HEK293 (cell line): Measurements from ENCODE around the gene CHD1.

ENCODE experiments used
- CTCF ChIP-seq: fragments of 450-650 bp; formaldehyde crosslinking; IDR thresholded peaks from 2 replicates; pipeline ENCODE4 v1.5.1; 2016; ENCODE audit warnings: missing biosample characterization, missing genetic modification characterization
- HOXD13 ChIP-seq: sonication (generic); formaldehyde crosslinking; IDR thresholded peaks from 2 replicates; pipeline ENCODE4 v1.8.0; 2022; ENCODE audit warnings: missing genetic modification reagents, borderline replicate concordance
- KLF8 ChIP-seq: fragments of 450-650 bp; formaldehyde crosslinking; IDR thresholded peaks from 2 replicates; pipeline ENCODE4 v1.5.1; 2016; ENCODE audit warnings: missing biosample characterization, missing genetic modification characterization
- ZNF175 ChIP-seq: fragments of 450-650 bp; formaldehyde crosslinking; IDR thresholded peaks from 2 replicates; pipeline ENCODE4 v1.5.1; 2016; ENCODE audit warnings: missing biosample characterization, missing genetic modification characterization
- ZNF488 ChIP-seq: fragments of 450-650 bp; formaldehyde crosslinking; IDR thresholded peaks from 2 replicates; pipeline ENCODE4 v1.5.1; 2016; ENCODE audit warnings: missing biosample characterization, missing genetic modification characterization
- ZNF510 ChIP-seq: fragments of 450-650 bp; formaldehyde crosslinking; IDR thresholded peaks from 2 replicates; pipeline ENCODE4 v1.5.1; 2018; ENCODE audit warnings: mild to moderate bottlenecking, missing genetic modification characterization, missing biosample characterization; ENCODE audit not compliant: insufficient replicate concordance
- ZNF747 ChIP-seq: fragments of 450-650 bp; formaldehyde crosslinking; IDR thresholded peaks from 2 replicates; pipeline ENCODE4 v1.5.1; 2016; ENCODE audit warnings: missing biosample characterization, missing genetic modification characterization
- ZSCAN30 ChIP-seq: fragments of 450-650 bp; IDR thresholded peaks from 2 replicates; pipeline ENCODE4 v1.5.1; 2018; ENCODE audit warnings: missing biosample characterization, mild to moderate bottlenecking, missing genetic modification characterization, moderate library complexity

- TF ChIP-seq HOXD13 (CRISPR knock-in tag) (no peak), ZNF488 (no peak), KLF8 (no peak), ZSCAN30 (tag by site-specific recombination) (no peak), ZNF747 (tag by site-specific recombination) (no peak), CTCF (tag by site-specific recombination) (no peak), ZNF510 (tag by site-specific recombination) (no peak), ZNF175 (tag by site-specific recombination) (no peak)
Observed at GRCh38 chr5:98846520-98846919, 82.3 kb downstream of the CHD1 start.
